ENCODE results near the gene USP28.

Gene USP28

DNA sequence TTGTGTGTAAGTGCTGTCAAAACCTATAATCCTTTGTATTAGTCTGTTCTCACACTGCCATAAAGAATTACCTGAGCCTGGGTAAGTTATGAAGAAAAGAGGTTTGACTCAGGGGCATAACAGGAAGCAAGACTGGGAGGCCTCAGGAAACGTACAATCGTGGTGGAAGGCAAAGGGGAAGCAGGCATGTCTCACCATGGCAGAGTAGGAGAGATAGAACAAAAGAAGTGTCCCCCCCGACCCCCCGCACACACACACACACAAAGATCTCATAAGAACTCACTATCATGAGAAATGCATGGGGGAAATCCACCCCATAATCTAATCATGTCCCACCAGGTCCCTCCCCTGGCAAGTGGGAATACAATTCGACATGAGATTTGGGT lies 2.3 kb upstream of the USP28 start:
- Histone ChIP-seq H4K20me1 (ENCODE audit: insufficient read depth, low read length, poor library complexity, severe bottlenecking) (peaks cover 14% of the 10 kb centered on the region), H3K27me3 (ENCODE audit: insufficient read depth, low read length, poor library complexity, severe bottlenecking) (no peaks in the 10 kb centered on the region), H3K4me3 (ENCODE audit: low read length, poor library complexity, severe bottlenecking) (peak overlapping the region; percentile 94), H3K9ac (ENCODE audit: low read depth, low read length, poor library complexity, severe bottlenecking) (peak overlapping the region; percentile 86), H3K9me3 (ENCODE audit: insufficient read depth, low read depth, low read length) (no peaks in the 10 kb centered on the region), H3K79me2 (ENCODE audit: insufficient read depth, low read length) (peaks cover 44% of the 10 kb centered on the region), H3F3A (ENCODE audit: low read depth) (no peaks in the 10 kb centered on the region), H2AFZ (ENCODE audit: low read length) (no peak overlapping the region), H3K4me2 (ENCODE audit: low read depth, low read length, poor library complexity, severe bottlenecking) (peak overlapping the region; percentile 78), H3K4me1 (ENCODE audit: insufficient read depth, low read length, poor library complexity, severe bottlenecking) (peaks cover 35% of the 10 kb centered on the region), H3K36me3 (ENCODE audit: insufficient read depth, low read length) (no peaks in the 10 kb centered on the region), H3K9me2 (replicated peaks; ENCODE audit: low read depth, low read length) (no peaks in the 10 kb centered on the region)
- TF ChIP-seq, protein P1, sequence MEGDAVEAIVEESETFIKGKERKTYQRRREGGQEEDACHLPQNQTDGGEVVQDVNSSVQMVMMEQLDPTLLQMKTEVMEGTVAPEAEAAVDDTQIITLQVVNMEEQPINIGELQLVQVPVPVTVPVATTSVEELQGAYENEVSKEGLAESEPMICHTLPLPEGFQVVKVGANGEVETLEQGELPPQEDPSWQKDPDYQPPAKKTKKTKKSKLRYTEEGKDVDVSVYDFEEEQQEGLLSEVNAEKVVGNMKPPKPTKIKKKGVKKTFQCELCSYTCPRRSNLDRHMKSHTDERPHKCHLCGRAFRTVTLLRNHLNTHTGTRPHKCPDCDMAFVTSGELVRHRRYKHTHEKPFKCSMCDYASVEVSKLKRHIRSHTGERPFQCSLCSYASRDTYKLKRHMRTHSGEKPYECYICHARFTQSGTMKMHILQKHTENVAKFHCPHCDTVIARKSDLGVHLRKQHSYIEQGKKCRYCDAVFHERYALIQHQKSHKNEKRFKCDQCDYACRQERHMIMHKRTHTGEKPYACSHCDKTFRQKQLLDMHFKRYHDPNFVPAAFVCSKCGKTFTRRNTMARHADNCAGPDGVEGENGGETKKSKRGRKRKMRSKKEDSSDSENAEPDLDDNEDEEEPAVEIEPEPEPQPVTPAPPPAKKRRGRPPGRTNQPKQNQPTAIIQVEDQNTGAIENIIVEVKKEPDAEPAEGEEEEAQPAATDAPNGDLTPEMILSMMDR (conservative IDR thresholded peaks at IDR 0.05; ENCODE audit: low read length): no peak
- no peak for TF ChIP-seq EZH2phosphoT487 (IDR thresholded peaks at IDR 0.05; ENCODE audit: borderline replicate concordance)

DNA sequence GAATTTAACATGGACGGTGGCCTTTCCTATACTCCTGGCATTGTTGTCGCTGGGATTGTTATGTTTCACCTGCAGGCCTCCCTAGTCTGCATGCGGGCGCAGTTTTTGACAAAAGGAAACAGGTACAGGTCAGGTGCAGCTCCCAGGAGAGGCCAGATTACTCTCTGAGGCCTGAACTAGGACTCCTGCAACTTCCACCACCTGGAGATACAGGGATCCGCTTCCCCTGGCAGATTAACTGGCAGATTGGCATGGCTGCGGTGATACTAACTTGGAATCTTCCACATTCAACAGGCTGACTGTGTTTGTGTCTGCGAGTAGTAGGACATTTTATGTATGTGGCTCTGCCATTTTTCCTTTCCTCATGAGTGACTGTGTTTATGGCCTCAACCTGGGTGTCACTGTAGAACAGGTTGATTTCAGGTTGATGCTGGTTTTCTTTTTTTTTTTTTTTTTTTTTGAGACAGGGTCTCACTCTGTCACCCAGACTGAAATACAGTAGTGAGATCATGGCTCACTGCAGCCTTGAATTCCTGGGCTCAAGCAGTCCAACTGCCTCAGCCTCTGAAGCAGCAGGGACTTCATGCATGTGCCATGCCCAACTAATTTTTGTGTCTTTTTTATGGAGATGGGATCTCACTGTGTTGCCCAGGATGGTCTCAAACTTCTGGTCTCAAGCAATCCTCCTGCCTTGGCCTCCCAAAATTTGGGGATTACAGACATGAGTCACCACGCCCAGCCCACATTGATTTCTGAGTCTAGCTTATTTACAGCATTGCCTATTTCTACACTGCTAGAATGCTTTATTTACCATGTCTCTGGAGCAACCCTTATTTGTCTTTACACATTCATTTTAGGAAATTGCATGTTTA lies 1.7 kb upstream of the USP28 start:
- Histone ChIP-seq H3K4me3 (ENCODE audit: low read length, poor library complexity, severe bottlenecking) (peak overlapping the region; percentile 94), H3K4me2 (ENCODE audit: low read depth, low read length, poor library complexity, severe bottlenecking) (peak overlapping the region; percentile 78), H2AFZ (ENCODE audit: low read length) (no peak overlapping the region), H3K9me3 (ENCODE audit: insufficient read depth, low read depth, low read length) (no peaks in the 10 kb centered on the region), H4K20me1 (ENCODE audit: insufficient read depth, low read length, poor library complexity, severe bottlenecking) (peaks cover 14% of the 10 kb centered on the region), H3K9ac (ENCODE audit: low read depth, low read length, poor library complexity, severe bottlenecking) (peak overlapping the region; percentile 86), H3K36me3 (ENCODE audit: insufficient read depth, low read length) (no peaks in the 10 kb centered on the region), H3K9me2 (replicated peaks; ENCODE audit: low read depth, low read length) (no peaks in the 10 kb centered on the region), H3K4me1 (ENCODE audit: insufficient read depth, low read length, poor library complexity, severe bottlenecking) (peaks cover 41% of the 10 kb centered on the region), H3K79me2 (ENCODE audit: insufficient read depth, low read length) (peaks cover 50% of the 10 kb centered on the region), H3F3A (ENCODE audit: low read depth) (no peaks in the 10 kb centered on the region), H3K27me3 (ENCODE audit: insufficient read depth, low read length, poor library complexity, severe bottlenecking) (no peaks in the 10 kb centered on the region)
- TF ChIP-seq, protein P1 (conservative IDR thresholded peaks at IDR 0.05; ENCODE audit: low read length): no peak
- no peak for TF ChIP-seq EZH2phosphoT487 (IDR thresholded peaks at IDR 0.05; ENCODE audit: borderline replicate concordance)

- Histone ChIP-seq H2AFZ (ENCODE audit: low read length) (peak overlapping the region; percentile 95), H3K4me2 (ENCODE audit: low read depth, low read length, poor library complexity, severe bottlenecking) (peak overlapping the region; percentile 78), H3K36me3 (ENCODE audit: insufficient read depth, low read length) (no peaks in the 10 kb centered on the region), H3K9me2 (replicated peaks; ENCODE audit: low read depth, low read length) (no peaks in the 10 kb centered on the region), H3K9ac (ENCODE audit: low read depth, low read length, poor library complexity, severe bottlenecking) (peak overlapping the region; percentile 86), H3F3A (ENCODE audit: low read depth) (no peaks in the 10 kb centered on the region), H4K20me1 (ENCODE audit: insufficient read depth, low read length, poor library complexity, severe bottlenecking) (peaks cover 14% of the 10 kb centered on the region), H3K79me2 (ENCODE audit: insufficient read depth, low read length) (peaks cover 58% of the 10 kb centered on the region), H3K9me3 (ENCODE audit: insufficient read depth, low read depth, low read length) (no peaks in the 10 kb centered on the region), H3K4me3 (ENCODE audit: low read length, poor library complexity, severe bottlenecking) (peak overlapping the region; percentile 94), H3K27me3 (ENCODE audit: insufficient read depth, low read length, poor library complexity, severe bottlenecking) (no peaks in the 10 kb centered on the region), H3K4me1 (ENCODE audit: insufficient read depth, low read length, poor library complexity, severe bottlenecking) (peaks cover 49% of the 10 kb centered on the region)
- TF ChIP-seq, protein P1 (conservative IDR thresholded peaks at IDR 0.05; ENCODE audit: low read length): no peak
These were observed 864 bp upstream of the USP28 start for GRCh38 chr11:113876074-113876797.

Measured in Loucy (cell line).